Measurements from ENCODE around the gene IFI35. TPM values are rescaled to one million over a fixed set of nuclear protein-coding genes. Genes with fewer than 3 reads are reported as not detected.

The IFI35 gene
- total and polyA plus RNA-seq, 2 of the 8 experiments (the other 6 are each of a cell fraction or from before 2014, with no cell fraction given) = 2.5 to 4.7 TPM

GRCh38 chr17:43014649-43015542 is 8.3 kb downstream of the IFI35 start (continued):
- TF ChIP-seq E2F6 (IDR thresholded peaks at IDR 0.05) (no peak), SP4 (IDR thresholded peaks at IDR 0.05; ENCODE audit: low read length) (no peak), SRF (IDR thresholded peaks at IDR 0.05; ENCODE audit: low read depth, low read length) (no peak)

All from H1 (cell line).